GM23248 (cell line): ENCODE results near the gene FN1. TPM values are rescaled to one million over a fixed set of nuclear protein-coding genes. Genes with fewer than 3 reads are reported as not detected.

Source experiments
- DNase-seq: peaks from one replicate; pipeline ENCODE4 v3.0.0-alpha.2; 2015
- H2AFZ ChIP-seq: fragments of 200-600 bp; sonication (generic); 2 replicates; pipeline ENCODE4 v1.6.1; 2016; ENCODE audit warnings: antibody characterized with exemption
- H3F3A ChIP-seq: fragments of 200-600 bp; sonication (generic); 2 replicates; pipeline ENCODE4 v1.6.1; 2016; ENCODE audit warnings: mild to moderate bottlenecking, antibody characterized with exemption, mixed run types; ENCODE audit not compliant: insufficient read depth
- H3K27ac ChIP-seq: fragments of 200-600 bp; sonication (generic); 2 replicates; pipeline ENCODE4 v1.5.1; 2016; ENCODE audit warnings: mild to moderate bottlenecking
- H3K27me3 ChIP-seq: fragments of 200-600 bp; sonication (generic); replicated peaks from 2 replicates; pipeline ENCODE4 v1.6.1; 2016; ENCODE audit warnings: mild to moderate bottlenecking; ENCODE audit not compliant: insufficient read depth
- H3K36me3 ChIP-seq: fragments of 200-600 bp; sonication (generic); 2 replicates; pipeline ENCODE4 v1.6.1; 2016; ENCODE audit warnings: low read depth, mild to moderate bottlenecking
- H3K4me1 ChIP-seq: fragments of 200-600 bp; sonication (generic); 2 replicates; pipeline ENCODE4 v1.6.1; 2016; ENCODE audit warnings: mild to moderate bottlenecking; ENCODE audit not compliant: insufficient read depth
- H3K4me2 ChIP-seq: fragments of 200-600 bp; sonication (generic); one replicate; pipeline ENCODE4 v1.6.1; 2016; ENCODE audit warnings: mild to moderate bottlenecking; ENCODE audit not compliant: unreplicated experiment
- H3K4me3 ChIP-seq: fragments of 200-600 bp; sonication (generic); 2 replicates; pipeline ENCODE4 v1.5.1; 2016; ENCODE audit warnings: mild to moderate bottlenecking
- H3K79me2 ChIP-seq: fragments of 200-600 bp; sonication (generic); 2 replicates; pipeline ENCODE4 v1.6.1; 2016; ENCODE audit warnings: mild to moderate bottlenecking; ENCODE audit not compliant: insufficient read depth
- H3K9ac ChIP-seq: fragments of 200-600 bp; sonication (generic); 2 replicates; pipeline ENCODE4 v1.6.1; 2016; ENCODE audit warnings: mild to moderate bottlenecking
- H3K9me2 ChIP-seq: fragments of 200-600 bp; sonication (generic); 2 replicates; pipeline ENCODE4 v1.6.1; 2016; ENCODE audit warnings: mixed run types, mild to moderate bottlenecking, moderate library complexity; ENCODE audit not compliant: insufficient read depth
- H3K9me3 ChIP-seq: fragments of 200-600 bp; sonication (generic); one replicate; pipeline ENCODE4 v1.6.1; 2017; ENCODE audit warnings: low read depth
- H4K20me1 ChIP-seq: fragments of 200-600 bp; sonication (generic); 2 replicates; pipeline ENCODE4 v1.6.0; 2016; ENCODE audit not compliant: insufficient read depth
- EZH2 ChIP-seq: fragments of 200-600 bp; sonication (generic); IDR thresholded peaks from 2 replicates; pipeline ENCODE4 v1.6.1; 2018; ENCODE audit warnings: antibody characterized with exemption, mild to moderate bottlenecking; ENCODE audit not compliant: insufficient read depth, poor library complexity, severe bottlenecking
- EZH2phosphoT487 ChIP-seq: fragments of 200-600 bp; sonication (generic); IDR thresholded peaks from 2 replicates; pipeline ENCODE4 v1.6.1; 2018; ENCODE audit warnings: antibody characterized with exemption, moderate library complexity, mild to moderate bottlenecking, low read depth; ENCODE audit not compliant: insufficient read depth
- WGBS, 2 experiments: methylation state at CpG; one replicate each; pipeline ENCODE4 v1.1.6; 2015 to 2017; ENCODE audit warnings: low lambda C conversion rate in 2 of 2, low coverage in 1 of 2; ENCODE audit errors: missing lambda C conversion rate in 2 of 2; 5-methylcytosine and 5-hydroxymethylcytosine counted together
- in situ Hi-C: fragments of 300-500 bp; cut with MboI; formaldehyde crosslinking; loops from 2 replicates; pipeline ENCODE4 v1.15.0; 2020
- polyA plus RNA-seq: library from polyadenylated mRNA; unstranded; fragments of >200 nt; fragmentation: Nextera tagmentation; extraction: Ambion mirVana; gene quantifications from 2 replicates; pipeline ENCODE4 v1.2.1, GENCODE V29; 2016
- total RNA-seq: library from RNA; depleted of rRNA; stranded (reverse); fragments of >200 nt; shearing (Covaris generic); gene quantifications from 2 replicates; pipeline ENCODE4 v1.2.3, GENCODE V29; 2014

FN1 gene
- total and polyA plus RNA-seq, 2 experiments from 2014 or later = 20,647 to 33,406 TPM

- peaks cover 81% of the 10 kb centered on the region for H3K79me2 ChIP-seq
Observed at GRCh38 chr2:215328066-215328465, 107.8 kb downstream of the FN1 start.

GRCh38 chr2:215324811-215325210, 111.1 kb downstream of the FN1 start:
- 72 to 74% methylated on average over 6 of the region's 6 CpGs for WGBS, 2 experiments
- in situ Hi-C loops = no loop called here
- H3K4me3 ChIP-seq = no peak overlapping the region

More at GRCh38 chr2:215328066-215328465, 107.8 kb downstream of the FN1 start:
- H3K9me3 ChIP-seq = no peaks in the 10 kb centered on the region
- no peaks in the 10 kb centered on the region for H4K20me1 ChIP-seq
- H3K4me3 ChIP-seq = no peak overlapping the region
- H3K27me3 ChIP-seq = no peaks in the 10 kb centered on the region
- DNase-seq = no peak
- 88 to 93% methylated on average over 5 of the region's 5 CpGs for WGBS, 2 experiments
- peaks cover 21% of the 10 kb centered on the region for H3F3A ChIP-seq
- in situ Hi-C loops = no loop called here
- H3K4me2 ChIP-seq = no peak overlapping the region
- no peak overlapping the region for H3K9ac ChIP-seq
- TF ChIP-seq EZH2 (no peak), EZH2phosphoT487 (no peak)
- H3K4me1 ChIP-seq = peaks cover 17% of the 10 kb centered on the region
- H3K27ac ChIP-seq = no peak overlapping the region; the same call in 1 of the 2 replicates
- H3K9me2 ChIP-seq = no peaks in the 10 kb centered on the region
- peaks cover 39% of the 10 kb centered on the region for H3K36me3 ChIP-seq
- H2AFZ ChIP-seq = no peak overlapping the region

GRCh38 chr2:215320679-215321078, 115.2 kb downstream of the FN1 start:
- TF ChIP-seq EZH2phosphoT487 (no peak), EZH2 (no peak)
- Histone ChIP-seq H3F3A (peaks cover 14% of the 10 kb centered on the region), H3K4me1 (0 out of 2 replicates have a peak, but pooled peaks cover 4% of the 10 kb centered on the region), H3K4me3 (no peak overlapping the region), H3K79me2 (peaks cover 76% of the 10 kb centered on the region), H2AFZ (no peak overlapping the region), H3K9me2 (no peaks in the 10 kb centered on the region), H3K36me3 (peaks cover 49% of the 10 kb centered on the region), H3K4me2 (no peak overlapping the region), H4K20me1 (no peaks in the 10 kb centered on the region), H3K9me3 (no peaks in the 10 kb centered on the region), H3K9ac (no peak overlapping the region), H3K27me3 (no peaks in the 10 kb centered on the region), H3K27ac (no peak overlapping the region)
- WGBS, 2 experiments = 89 to 90% methylated on average over 7 of the region's 7 CpGs
- no peak for DNase-seq
- in situ Hi-C loops = no loop called here

More at GRCh38 chr2:215324811-215325210, 111.1 kb downstream of the FN1 start:
- Histone ChIP-seq H3K9me2 (no peaks in the 10 kb centered on the region), H2AFZ (no peak overlapping the region), H4K20me1 (no peaks in the 10 kb centered on the region), H3K79me2 (peaks cover 90% of the 10 kb centered on the region), H3K9ac (no peak overlapping the region), H3K27ac (no peak overlapping the region), H3K27me3 (no peaks in the 10 kb centered on the region), H3K4me1 (peaks cover 17% of the 10 kb centered on the region), H3K4me2 (no peak overlapping the region), H3F3A (peaks cover 21% of the 10 kb centered on the region), H3K36me3 (peaks cover 43% of the 10 kb centered on the region), H3K9me3 (no peaks in the 10 kb centered on the region)
- no peak for TF ChIP-seq EZH2phosphoT487
- TF ChIP-seq EZH2 = no peak
- DNase-seq = no peak

- Histone ChIP-seq H3K4me3 (no peak overlapping the region), H3K79me2 (peaks cover 72% of the 10 kb centered on the region), H3K27ac (no peak overlapping the region), H3K9ac (no peak overlapping the region), H3F3A (peaks cover 14% of the 10 kb centered on the region), H4K20me1 (no peaks in the 10 kb centered on the region), H3K36me3 (peaks cover 45% of the 10 kb centered on the region), H3K27me3 (no peaks in the 10 kb centered on the region), H2AFZ (no peak overlapping the region), H3K9me3 (no peaks in the 10 kb centered on the region), H3K9me2 (no peaks in the 10 kb centered on the region), H3K4me2 (no peak overlapping the region), H3K4me1 (0 out of 2 replicates have a peak, but pooled peaks cover 4% of the 10 kb centered on the region)
- in situ Hi-C loops = no loop called here
- TF ChIP-seq EZH2phosphoT487 = no peak
- TF ChIP-seq EZH2 = no peak
- 94 to 99% methylated on average over 3 of the region's 3 CpGs for WGBS, 2 experiments
- DNase-seq = no peak
Observed at GRCh38 chr2:215320102-215320501, 115.8 kb downstream of the FN1 start.

GRCh38 chr2:215319500-215319899, 116.4 kb downstream of the FN1 start:
- Histone ChIP-seq H3K27ac (no peak overlapping the region), H3K27me3 (no peaks in the 10 kb centered on the region), H3K4me1 (0 out of 2 replicates have a peak, but pooled peaks cover 4% of the 10 kb centered on the region), H3K9me2 (no peaks in the 10 kb centered on the region), H3K9me3 (no peaks in the 10 kb centered on the region), H3F3A (peaks cover 13% of the 10 kb centered on the region), H3K9ac (no peak overlapping the region), H3K79me2 (peaks cover 72% of the 10 kb centered on the region), H4K20me1 (no peaks in the 10 kb centered on the region), H3K4me2 (no peak overlapping the region), H3K4me3 (no peak overlapping the region), H3K36me3 (peaks cover 39% of the 10 kb centered on the region), H2AFZ (no peak overlapping the region)
- in situ Hi-C loops = no loop called here
- DNase-seq = no peak
- WGBS, 2 experiments = 97 to 98% methylated on average over 5 of the region's 5 CpGs
- no peak for TF ChIP-seq EZH2phosphoT487
- TF ChIP-seq EZH2 = no peak
